ENCODE measurements around the gene SLC24A3.

The SLC24A3 gene

DNA sequence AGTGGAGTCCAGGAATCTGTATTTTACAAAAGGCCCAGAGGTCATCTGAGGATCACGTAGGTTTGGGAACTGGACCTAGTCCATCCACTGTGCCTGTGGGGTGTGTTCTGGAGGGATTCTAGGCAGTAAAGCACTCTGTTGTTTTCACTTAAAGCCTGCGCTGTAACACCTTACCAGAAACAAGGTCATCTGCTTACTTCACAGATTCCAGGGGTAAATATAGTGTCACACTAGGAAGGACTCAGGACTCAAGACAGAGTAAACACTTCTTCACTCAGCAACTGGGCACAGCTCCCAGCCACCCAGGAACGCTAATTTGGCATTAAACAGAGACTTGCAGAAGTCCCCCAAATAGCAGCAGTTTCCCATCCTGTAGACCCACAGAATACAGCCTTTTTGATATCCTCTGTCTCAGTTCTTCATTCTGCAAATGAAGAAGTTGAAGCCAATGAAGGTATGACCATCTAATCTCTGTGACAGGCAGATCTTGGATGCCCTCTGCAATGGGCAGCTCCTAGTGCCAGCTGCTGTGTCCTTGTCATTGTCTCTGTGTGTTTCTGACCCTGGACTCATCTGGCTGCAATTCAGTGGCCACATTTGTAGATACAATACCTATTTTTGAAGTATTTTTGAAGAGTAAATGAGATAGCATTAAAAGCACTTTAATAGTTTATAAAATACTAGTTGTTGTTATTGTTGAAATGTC is 129.1 kb downstream of the SLC24A3 start:
- DNase-seq (ENCODE audit: low read depth in 2 of 2), result no peak

DNA sequence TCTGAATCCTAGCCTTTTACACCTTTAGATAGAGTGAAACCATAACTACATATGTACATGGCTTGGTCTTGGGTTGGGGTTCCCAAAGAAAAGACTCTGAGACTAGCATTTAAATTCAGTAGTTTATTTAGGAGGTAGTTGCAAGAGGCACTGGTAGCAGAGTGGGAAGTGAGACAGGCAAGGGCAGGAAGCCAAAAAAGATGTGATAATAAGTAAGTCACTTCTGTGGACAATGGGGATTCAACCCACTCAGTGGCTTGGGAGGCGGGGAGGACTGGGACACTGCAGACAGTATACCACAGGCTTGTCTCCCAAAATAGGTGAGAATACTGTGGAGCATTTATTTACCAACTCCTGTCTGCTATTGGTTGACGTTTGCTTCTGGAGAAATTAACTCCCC is 131.9 kb downstream of the SLC24A3 start:
- DNase-seq (ENCODE audit: low read depth in 2 of 2), result no peak

DNA sequence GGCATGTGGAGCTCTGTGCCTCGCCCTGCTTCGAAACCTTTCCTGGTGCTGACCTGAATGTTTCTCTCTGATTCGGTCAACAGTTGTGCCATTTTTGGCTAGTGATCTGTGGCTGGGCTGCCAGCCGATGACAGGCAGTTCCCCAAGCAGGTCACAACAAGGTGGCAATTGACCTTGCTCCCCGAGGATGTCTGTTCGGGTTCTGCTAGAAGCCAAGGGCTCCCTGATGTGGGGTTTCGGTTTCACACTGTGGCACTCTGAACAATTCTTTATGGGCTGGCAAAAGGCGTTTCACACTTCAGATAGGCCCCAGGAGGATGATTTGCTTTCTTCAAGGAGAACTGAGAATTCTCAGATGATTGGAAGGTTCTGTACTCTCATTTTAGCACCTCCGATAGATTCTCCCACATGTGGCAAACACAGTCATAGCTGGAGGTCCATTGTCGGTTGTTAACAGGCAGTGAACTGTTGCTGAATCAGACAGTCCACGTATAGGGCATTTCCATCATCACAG is 135.6 kb downstream of the SLC24A3 start:
- DNase-seq (ENCODE audit: low read depth in 2 of 2), result no peak

DNA sequence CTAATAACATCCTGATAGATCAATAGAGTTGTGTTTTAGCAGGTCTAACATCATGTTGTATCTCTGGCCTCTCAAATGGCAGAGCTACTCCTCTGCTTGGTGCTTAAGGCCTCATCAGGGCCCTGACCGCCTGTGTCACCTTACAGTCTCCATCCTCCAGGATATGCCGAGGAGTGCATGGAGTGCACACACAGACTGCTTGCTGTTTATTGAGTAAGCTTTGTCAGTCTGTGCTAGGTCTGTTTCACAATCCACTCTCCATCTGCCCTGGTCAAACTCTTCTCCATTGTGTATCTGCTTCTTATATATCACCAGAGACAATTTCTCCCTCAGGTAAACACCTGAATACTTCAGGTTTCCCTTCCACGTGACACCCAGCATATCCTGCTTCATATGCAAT is 136.1 kb downstream of the SLC24A3 start:
- no peak for DNase-seq (ENCODE audit: low read depth in 2 of 2)

DNA sequence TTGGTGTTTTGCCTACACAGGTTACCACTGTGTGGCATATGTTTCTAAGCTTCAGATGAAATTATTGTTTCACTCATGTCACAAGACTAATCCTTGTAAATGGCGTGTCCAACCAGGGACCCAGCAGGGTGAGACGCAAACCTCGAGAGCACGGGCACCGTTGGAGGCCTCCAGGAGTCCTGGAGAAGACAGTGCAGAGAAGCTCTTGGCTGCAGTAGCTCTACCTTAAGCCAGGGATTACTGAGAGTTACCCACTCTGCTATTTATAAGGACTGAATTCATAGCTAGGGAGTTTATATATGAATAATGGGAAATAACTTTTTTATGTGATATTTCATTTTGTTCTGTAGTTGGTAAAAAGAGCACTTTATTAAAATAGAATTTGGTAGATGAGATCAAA is 137.4 kb downstream of the SLC24A3 start:
- DNase-seq (ENCODE audit: low read depth in 2 of 2), result no peak

DNA sequence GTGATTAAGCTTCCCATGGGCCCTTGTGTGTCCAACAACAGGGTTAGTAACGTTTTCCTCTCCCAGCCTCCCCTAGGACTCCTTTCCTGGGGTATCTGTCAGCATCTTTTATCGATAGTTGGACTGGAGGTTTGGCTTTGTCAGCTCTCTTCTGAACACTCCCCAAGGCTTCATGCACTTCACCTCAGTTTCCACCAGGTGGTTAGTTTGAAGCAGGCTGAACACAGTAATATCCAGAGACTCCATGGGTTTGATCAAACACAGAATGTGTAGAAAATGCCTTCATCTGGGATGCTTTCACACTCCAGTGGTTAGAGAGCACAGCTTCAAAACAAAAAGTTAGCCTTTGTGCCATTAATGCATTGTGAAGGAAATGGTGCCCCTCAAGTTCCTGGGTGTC is 139.1 kb downstream of the SLC24A3 start:
- no peak for DNase-seq (ENCODE audit: low read depth in 2 of 2)

DNA sequence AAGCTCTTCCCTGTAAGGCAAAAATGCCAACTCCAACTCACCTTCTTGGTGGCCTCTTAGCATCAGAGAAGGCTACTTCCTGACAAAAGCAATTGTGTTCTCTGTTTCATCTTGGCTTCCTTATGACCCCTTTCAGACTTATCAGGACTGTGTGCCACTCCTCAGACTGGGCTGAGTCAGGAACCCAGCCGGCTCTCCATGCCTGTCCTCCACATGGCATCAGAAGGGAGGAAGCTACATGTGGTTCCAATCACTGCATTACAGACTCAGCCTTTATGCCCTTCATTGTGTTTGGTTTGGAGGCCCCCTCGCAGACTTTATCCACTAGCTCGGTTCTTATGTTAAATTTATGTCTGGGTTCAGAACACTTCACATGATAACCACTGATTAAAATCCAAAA is 142.5 kb downstream of the SLC24A3 start:
- DNase-seq (ENCODE audit: low read depth in 2 of 2), result no peak

DNA sequence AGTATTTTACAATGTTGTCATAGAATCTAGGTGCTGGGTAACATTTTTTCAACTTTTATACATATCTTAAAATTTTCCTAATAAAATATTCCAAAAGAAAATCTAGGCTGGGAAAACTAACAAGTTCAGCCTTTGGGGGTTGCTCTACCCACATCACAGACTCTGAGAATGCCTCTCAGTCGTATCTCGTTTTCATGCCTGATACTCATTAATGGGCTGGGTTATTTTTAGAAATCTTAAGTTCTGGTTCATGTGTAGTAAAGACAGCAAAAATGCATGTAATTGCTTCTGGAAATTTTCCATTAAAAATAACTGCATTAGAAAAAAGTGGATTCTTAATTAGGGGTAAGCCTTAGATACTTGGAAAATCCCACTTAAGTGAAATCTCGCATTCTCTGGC is 149.3 kb downstream of the SLC24A3 start:
- no peak for DNase-seq (ENCODE audit: low read depth in 2 of 2)

DNA sequence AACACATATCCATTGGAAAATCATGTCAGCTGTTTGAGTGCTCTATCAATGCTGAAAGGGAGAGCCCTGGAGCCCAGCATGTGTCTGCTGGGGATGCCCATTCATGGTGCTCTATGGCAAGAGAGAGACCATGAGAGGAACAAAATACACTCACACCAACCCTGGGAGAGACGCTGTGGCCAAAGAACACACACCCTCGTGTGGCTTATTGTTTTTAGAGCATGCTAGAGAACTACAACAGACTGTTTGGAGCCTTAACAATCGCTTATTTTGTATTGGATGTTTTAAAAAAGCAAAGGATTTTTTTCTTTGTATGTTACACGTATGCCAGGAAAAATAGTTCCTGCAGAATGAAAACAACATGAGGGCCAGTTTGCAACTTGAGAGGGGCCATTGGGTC is 151.0 kb downstream of the SLC24A3 start:
- DNase-seq (ENCODE audit: low read depth in 2 of 2), result no peak

DNA sequence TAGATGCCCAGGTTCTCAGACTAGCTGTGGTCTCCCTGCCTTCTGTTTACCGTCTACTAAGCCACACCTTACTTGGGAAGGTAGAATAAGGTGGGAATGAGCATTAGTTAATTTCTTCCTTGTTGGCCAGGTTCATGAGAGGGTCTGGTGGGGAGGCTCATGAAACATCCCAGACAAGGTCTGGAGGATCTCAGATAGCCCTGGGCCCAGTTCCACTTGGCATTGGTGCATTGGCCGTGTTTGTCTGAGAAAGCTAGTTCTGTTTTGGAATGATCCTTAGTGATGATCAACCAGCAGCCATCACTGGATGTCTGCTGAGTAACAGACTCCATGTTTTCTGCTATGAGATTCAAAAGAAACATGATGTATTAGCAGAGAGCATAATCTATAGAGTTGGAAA is 155.1 kb downstream of the SLC24A3 start:
- no peak for DNase-seq (ENCODE audit: low read depth in 2 of 2)

DNA sequence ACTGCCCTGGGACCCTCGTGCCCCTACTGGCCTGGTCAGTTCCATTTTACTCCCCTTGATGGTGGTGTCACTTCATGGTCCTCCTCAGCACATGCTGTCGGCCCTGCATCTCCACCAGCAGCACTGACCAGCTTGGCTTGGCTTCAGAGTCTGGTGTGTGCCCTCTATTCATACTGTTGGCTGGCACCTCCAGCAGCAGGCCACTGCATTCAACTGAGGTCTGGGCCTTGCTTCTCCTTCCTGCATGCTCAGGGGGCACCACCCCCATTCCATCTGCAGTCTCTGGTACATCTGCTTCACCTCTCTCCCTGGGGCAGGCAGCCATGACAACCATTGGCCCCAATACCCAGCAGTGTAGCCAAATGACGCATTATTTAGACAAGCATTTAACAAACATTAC is 155.9 kb downstream of the SLC24A3 start:
- no peak for DNase-seq (ENCODE audit: low read depth in 2 of 2)

DNA sequence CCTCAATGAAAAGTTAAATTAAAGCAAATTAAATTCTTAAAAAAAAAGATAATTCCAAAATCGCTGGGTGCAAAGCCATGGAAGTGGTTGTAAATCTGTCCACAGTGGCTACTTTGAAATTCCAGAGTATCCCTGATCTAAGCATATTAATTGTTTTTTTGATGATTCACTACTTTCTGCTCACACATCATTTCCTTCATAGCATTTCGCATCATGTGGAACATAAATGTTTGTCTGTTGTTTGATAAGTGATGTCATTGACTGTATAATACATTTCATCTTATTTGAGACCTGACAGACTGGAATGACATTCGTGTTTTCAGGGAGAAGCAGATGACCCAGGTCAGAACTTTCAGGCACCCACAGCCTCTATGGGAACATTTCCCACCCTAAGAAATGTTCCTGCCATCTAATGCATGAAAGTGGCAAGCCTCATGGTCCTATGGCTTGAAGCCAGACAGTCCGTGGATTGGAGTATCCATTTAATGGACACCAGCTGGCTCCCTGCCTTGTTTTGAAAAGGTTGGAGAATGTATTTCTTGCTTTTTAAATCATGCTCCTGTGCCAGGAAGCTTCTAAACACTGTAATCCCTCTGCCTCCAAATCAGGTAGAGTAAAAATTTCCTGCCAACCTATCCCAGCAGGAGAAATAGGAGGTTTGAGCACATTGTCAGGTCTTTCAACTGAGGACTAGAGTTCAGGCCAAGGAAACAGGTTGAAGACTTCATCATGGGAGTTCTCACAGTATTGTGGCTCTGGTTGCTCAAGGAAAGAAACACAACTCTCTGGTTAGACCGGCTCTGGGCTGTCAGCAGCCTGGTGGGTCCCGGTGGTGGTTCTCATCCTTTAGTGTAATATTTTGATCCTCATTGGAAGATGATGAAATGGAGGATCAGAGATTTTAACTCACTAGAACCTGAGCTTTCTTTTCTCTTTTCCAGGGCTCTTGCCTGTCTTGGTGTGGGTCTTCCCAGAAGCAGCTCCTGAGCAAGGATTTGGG is 157.9 kb downstream of the SLC24A3 start:
- DNase-seq (ENCODE audit: low read depth in 2 of 2), result no peak

DNA sequence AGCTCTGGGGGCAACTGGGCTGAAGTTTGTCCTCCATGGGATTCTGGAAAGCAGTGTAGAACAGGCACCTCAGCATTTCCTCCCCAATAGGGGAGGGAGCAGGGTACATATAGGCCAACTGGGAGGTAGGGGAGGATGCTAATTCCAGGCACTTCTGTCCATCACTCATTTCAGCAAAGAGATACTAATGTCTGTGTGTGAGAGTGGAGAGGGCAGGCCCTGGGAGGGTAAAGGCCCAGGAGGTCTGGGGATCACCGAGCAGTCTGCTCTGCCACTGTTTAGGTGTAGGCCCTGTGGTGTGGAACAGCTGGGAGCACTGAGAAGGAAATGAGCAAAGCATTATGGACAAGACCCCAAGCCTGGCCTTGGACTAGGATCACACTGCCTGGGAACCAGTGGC is 158.7 kb downstream of the SLC24A3 start:
- no peak for DNase-seq (ENCODE audit: low read depth in 2 of 2)

DNA sequence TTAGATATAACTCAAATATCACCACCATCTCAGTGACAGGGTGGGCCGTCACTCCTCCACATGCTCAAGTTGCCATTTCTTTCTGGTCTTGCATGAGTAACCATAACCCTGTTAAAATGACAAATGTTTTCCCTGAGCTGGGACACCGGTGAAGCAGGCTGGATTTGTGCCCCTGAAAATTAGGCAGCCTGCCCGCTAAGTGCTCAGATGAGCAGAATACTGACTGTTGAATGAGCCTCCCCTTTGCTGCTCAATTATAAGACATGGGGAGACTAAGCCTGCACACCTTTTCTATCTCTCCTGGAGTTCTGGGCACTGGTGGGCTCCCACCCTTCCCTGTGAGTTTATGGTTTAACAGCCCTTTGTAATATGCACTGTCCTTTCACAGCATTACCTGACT is 161.8 kb downstream of the SLC24A3 start:
- no peak for DNase-seq (ENCODE audit: low read depth in 2 of 2)

DNA sequence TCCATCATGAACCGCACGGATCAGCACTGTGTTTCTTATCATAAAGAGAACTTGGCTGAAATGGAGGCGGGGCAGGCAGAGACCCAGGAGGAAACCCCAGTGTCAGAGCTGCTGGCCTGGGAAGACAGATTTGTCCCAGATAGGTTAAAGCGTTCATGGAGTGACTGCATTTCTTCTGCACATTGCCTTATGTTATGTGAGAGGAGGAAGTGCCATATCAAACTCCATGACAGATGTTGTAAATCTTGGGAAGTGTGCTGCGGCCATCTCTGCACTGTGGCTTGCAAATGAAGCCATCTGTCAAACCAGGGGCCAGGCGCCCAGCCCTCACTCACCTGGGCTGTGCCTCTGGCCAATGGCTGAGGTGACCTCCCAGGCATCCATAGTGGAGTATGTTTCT is 163.0 kb downstream of the SLC24A3 start:
- DNase-seq (ENCODE audit: low read depth in 2 of 2), result no peak

DNA sequence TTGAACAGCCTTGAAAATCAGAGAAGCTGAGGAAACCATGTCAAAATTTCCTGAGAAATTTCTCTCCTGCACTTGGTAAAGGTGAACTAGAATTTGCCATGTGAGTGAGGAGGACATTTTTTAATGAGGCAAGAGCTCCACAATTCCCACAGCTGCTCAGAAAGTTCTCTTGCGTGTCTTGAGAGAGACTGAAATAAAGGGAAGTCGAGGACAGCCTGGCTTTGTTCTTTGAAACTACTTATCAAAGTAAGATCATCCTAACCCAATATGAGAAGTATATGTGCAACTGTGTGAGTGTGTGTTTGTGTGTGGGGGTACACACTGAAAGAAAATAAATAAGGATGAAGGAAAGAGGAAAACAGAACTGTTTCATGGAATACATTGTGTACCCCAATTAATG is 163.4 kb downstream of the SLC24A3 start:
- no peak for DNase-seq (ENCODE audit: low read depth in 2 of 2)

DNA sequence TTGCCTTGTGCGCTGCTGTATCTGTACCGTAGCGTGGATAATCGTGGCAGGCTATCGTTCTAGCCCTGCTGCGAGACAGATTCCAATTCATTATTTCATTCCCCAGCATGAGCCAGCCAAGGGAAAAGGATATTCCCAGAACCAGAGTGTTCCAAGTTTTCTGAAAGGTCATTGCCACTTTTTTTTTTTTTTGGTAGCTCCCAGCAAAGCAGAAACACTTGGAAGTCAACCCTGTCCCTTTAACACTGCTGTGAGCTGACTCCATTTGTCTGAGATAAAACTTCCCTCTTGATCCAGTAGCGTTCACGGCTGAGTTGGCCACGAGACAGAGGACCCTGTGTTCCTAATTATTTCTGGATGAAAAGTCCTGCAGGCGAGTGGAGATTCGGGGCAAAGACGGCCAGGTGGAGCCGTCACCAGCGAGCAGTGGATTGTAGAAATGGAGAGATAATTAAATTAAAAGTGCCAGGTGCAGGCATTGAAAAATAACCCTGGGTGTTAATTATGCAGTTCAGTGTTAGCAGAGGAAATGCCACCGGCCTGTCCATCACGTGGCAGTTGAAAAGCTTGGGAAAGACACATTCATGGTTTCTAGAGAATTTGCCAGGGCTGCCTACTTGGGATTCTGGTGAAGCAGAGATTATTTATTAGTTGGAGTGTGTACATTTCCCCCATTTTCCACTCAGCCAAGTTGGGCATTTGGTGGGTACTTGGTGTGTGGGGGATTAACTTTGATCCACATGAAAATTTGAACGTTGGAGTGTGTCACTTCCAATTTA is 164.2 kb downstream of the SLC24A3 start:
- DNase-seq (ENCODE audit: low read depth in 2 of 2), result no peak

DNA sequence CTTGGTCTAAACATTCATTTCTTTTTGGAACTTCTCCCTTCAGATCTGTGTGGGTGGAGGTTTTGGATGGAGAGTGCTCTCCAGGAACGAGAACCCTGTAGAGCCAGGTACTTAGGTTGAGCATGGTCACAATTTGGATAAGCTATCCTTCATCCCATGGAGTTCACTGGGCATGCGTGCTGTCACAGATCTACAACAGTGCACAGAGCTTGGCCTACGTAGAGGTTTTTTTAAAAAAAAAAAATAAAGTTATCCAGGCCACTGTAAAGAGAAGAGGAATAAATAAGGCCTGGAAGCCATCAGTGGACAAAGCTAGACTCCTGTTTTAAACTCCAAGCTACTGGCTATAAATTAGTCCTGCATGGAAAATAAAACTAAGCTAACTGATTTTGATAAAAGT is 165.6 kb downstream of the SLC24A3 start:
- DNase-seq (ENCODE audit: low read depth in 2 of 2), result no peak

DNA sequence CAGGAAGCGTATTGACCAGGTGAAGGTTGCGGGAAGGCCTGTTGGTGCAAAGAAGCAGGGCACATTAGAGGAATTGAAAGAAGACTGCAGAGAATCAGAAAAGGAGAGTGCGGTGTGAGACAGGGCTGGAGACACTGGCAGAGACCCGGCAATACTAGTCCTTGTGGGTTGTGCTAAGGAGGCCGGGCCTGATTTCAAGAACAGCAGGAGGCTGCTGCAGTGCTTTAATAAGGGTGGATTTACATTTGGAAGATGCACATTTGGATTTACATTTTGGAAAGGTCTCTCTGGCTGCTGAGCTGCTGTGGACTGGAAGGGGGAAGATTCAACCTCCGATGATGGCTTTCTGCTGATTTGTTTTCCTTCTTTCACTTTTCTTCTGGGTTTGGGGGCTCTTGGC is 167.8 kb downstream of the SLC24A3 start:
- no peak for DNase-seq (ENCODE audit: low read depth in 2 of 2)

DNA sequence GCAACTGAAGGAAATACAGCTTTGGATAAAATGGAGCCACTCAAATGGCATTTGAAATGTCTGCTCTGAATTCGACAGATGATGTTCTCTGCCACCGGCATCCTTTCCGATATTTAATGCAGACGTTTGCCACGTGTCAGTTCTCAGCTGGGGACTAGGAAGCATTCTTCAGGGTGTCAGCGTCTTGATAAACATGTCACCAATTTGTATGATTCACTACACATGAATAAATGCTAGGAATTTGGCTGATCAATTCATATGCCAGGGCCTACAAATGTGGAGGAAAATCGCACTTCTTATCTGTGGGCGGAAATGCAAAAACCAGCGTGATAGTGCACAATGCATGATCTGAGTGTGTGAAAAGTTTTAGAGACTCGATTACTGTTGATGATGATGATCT is 169.5 kb downstream of the SLC24A3 start:
- no peak for DNase-seq (ENCODE audit: low read depth in 2 of 2)

DNA sequence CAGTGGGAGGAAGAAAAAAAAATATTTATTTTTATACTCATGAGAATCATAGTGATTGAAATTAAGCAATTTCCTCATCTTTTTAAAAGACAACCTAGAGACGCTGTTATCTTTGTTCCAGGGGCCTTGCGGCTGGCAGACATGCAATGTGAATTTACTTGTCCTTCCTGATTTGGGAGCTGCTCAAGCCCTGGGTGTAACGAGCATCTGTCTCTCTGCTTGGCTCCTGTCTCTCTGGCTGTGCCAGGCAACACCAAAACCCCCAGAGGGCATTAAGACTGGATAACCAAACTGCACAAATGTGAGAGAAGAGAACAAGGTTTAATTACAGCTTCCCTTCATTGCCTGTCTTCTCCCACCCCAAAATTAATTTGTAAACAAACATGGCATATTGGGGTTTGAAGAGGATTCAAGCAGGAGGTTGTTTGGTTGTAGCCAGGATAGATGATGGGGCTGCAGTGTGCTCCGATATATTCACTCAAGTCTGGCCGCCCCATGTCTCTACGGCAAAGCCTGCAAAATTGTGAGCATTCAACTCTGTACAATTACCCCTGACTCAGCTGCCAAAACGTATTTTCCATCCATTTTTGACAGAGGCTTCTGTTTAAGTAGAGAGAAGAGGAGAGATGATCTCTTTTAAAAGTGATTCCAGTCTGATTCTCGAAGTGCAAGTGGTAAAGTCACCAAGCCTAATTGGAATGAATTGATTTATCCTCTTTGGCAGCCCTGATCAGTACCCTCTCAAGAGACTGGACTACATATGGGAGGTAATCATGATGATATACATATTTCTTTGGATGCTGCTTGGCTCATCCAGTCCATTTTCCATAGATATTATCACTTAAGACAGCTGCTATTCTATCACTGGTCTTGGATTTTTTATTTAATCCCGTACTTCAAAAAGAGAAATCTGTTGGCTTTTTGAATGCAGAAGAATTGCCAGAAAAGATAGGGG is 170.2 kb downstream of the SLC24A3 start:
- no peak for DNase-seq (ENCODE audit: low read depth in 2 of 2)
